ENCODE results near the gene FCN1. TPM values are rescaled to one million over a fixed set of nuclear protein-coding genes. Genes with fewer than 3 reads are reported as not detected.

Gene FCN1
- total RNA-seq, 4 donors from 2014 or later, result 1.3 to 26.0 (median 1.8) TPM

DNA sequence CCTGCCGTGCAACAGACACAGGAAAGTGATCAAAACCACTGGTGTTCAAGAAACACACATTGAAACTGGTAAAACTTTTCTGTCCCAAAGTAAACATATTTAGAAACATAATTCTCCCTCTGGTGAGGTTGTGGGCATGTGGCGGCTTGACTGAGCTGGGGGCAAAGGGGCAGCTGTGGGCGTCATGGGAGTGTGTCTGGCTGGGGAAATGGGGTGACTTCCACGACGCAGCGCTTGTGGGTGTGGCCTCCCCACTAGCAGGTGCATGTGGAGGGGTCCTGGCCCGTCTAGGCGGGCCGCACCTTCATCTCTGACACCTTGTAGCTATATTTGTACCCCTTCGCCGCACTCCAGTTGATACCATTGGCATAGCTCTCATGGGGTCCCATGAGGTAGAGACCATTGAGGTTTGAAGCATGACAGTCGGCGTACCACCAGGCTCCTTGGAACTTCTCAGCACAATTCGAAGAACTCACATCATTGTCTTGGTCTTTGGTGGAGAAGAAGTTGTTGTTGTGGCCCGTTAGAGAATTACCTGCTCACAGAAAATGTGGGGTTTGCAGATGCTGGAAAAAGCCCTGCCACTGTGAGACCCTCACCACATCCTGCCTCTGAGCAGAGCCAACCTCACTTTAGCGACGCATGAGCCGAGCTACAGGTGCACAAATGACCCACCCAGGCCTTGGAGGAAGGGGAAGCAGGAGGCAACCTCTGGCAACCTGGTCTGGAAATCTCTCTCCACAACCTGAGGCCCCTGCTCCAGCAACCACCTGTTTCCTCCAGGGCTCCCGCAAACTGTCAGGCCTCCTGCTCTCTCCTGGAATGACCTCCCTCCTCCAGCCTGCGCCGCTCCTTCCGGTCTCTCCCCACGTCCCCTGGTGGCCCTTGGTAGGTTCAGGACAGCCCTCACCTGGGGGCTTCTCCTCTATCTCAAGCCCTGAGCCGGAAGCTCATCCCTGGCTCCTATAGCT lies 7.9 kb downstream of the FCN1 start:
- no peaks in the 10 kb centered on the region for H3K36me3 ChIP-seq
- no peak overlapping the region for H3K27ac ChIP-seq (replicated peaks in 1 of 4)
- DNase-seq (ENCODE audit: extremely low spot score), result no peak
- H3K9me3 ChIP-seq, result no peaks in the 10 kb centered on the region
- WGBS, result 87% methylated on average over 24 of the region's 24 CpGs
- H3K4me3 ChIP-seq, result no peak overlapping the region
- H3K27me3 ChIP-seq, result peaks cover 0 to 45% (median 3%) of the 10 kb centered on the region in 4 donors
- intact Hi-C loops (cut with DNase I), result no loop called here
- no peaks in the 10 kb centered on the region for H3K4me1 ChIP-seq
- TF ChIP-seq POLR2A (IDR thresholded peaks at IDR 0.05; ENCODE audit: low read depth) (no peak), POLR2AphosphoS5 (IDR thresholded peaks at IDR 0.05) (no peak), EP300 (IDR thresholded peaks at IDR 0.05) (no peak)
- TF ChIP-seq, protein P1, sequence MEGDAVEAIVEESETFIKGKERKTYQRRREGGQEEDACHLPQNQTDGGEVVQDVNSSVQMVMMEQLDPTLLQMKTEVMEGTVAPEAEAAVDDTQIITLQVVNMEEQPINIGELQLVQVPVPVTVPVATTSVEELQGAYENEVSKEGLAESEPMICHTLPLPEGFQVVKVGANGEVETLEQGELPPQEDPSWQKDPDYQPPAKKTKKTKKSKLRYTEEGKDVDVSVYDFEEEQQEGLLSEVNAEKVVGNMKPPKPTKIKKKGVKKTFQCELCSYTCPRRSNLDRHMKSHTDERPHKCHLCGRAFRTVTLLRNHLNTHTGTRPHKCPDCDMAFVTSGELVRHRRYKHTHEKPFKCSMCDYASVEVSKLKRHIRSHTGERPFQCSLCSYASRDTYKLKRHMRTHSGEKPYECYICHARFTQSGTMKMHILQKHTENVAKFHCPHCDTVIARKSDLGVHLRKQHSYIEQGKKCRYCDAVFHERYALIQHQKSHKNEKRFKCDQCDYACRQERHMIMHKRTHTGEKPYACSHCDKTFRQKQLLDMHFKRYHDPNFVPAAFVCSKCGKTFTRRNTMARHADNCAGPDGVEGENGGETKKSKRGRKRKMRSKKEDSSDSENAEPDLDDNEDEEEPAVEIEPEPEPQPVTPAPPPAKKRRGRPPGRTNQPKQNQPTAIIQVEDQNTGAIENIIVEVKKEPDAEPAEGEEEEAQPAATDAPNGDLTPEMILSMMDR (IDR thresholded peaks at IDR 0.05), result no peak

- H3K9me3 ChIP-seq, result no peaks in the 10 kb centered on the region
- WGBS, result 87% methylated on average over 13 of the region's 13 CpGs
- no peak for DNase-seq (ENCODE audit: extremely low spot score)
- H3K36me3 ChIP-seq, result no peaks in the 10 kb centered on the region
- intact Hi-C loops (cut with DNase I), result no loop called here
- no peak overlapping the region for H3K4me3 ChIP-seq
- H3K27me3 ChIP-seq, result peaks cover 0 to 36% (median 3%) of the 10 kb centered on the region in 4 donors
- TF ChIP-seq, protein P1 (IDR thresholded peaks at IDR 0.05), result no peak
- no peak for TF ChIP-seq EP300 (IDR thresholded peaks at IDR 0.05)
- TF ChIP-seq POLR2A (IDR thresholded peaks at IDR 0.05; ENCODE audit: low read depth), result no peak
- no peak for TF ChIP-seq POLR2AphosphoS5 (IDR thresholded peaks at IDR 0.05)
- no peak overlapping the region for H3K27ac ChIP-seq (replicated peaks in 1 of 4)
- H3K4me1 ChIP-seq, result no peaks in the 10 kb centered on the region
These were observed 9.0 kb downstream of the FCN1 start for GRCh38 chr9:134908524-134909309.

DNA sequence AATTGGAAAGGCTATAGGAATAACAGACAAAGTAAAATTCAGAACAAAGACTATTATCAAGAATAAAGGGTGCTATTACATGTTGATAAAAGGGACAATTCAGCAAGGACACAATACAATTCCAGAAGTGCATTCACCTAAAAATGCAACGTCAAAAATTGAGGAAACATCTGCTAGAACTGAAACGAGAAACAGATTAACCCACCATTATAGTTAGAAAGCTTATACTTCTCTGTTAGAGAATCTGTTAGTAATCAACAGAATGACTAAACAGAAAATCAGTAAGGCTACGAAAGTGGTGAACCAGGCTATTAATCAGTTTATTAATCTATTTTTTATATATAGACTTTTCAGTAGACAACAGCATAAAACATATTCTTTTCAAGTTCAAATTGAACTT lies 14.8 kb downstream of the FCN1 start:
- no peak for DNase-seq (ENCODE audit: extremely low spot score)
- TF ChIP-seq, protein P1 (IDR thresholded peaks at IDR 0.05), result no peak
- no peak for TF ChIP-seq EP300 (IDR thresholded peaks at IDR 0.05)
- TF ChIP-seq POLR2A (IDR thresholded peaks at IDR 0.05; ENCODE audit: low read depth), result no peak
- no peak for TF ChIP-seq POLR2AphosphoS5 (IDR thresholded peaks at IDR 0.05)
- H3K27me3 ChIP-seq, result no peaks in the 10 kb centered on the region
- WGBS, result 40% methylated on average over 3 of the region's 3 CpGs
- H3K4me1 ChIP-seq, result peaks cover 0 to 5% (median under 1%) of the 10 kb centered on the region in 4 donors
- H3K4me3 ChIP-seq, result no peak overlapping the region
- intact Hi-C loops (cut with DNase I), result no loop called here
- no peaks in the 10 kb centered on the region for H3K9me3 ChIP-seq
- H3K27ac ChIP-seq (replicated peaks in 1 of 4), result no peak overlapping the region
- H3K36me3 ChIP-seq, result no peaks in the 10 kb centered on the region

GRCh38 chr9:134899818-134900217 lies 17.9 kb downstream of the FCN1 start:
- Histone ChIP-seq H3K36me3 (no peaks in the 10 kb centered on the region), H3K27me3 (no peaks in the 10 kb centered on the region), H3K9me3 (peaks cover 0 to 4% (median 0%) of the 10 kb centered on the region in 4 donors), H3K4me3 (no peak overlapping the region), H3K27ac (replicated peaks in 1 of 4) (no peak overlapping the region), H3K4me1 (peaks cover 27 to 33% (median 31%) of the 10 kb centered on the region in 4 donors)
- intact Hi-C loops (cut with DNase I), result no loop called here
- WGBS, result 100% methylated on average over 1 of the region's 1 CpG
- DNase-seq (ENCODE audit: extremely low spot score), result peak; percentile 55
- TF ChIP-seq EP300 (IDR thresholded peaks at IDR 0.05), result no peak

DNA sequence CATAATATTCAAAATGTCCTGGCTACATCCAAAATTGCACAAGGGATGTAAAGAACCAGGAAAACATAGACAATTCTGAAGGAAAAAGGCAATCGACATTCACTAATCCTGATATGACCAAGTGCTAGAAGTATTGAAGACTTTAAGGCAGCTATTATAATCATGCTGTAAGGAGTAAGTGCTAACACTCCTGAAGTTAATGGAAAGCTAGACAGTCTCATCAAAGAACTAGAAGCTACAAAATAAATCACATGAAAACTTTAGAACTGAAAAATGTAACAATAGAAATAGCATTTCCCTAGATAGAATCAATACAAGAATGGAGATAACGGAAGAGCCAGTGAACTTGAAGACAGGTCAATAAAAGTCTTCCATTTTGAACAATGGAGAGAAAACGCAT lies 18.5 kb downstream of the FCN1 start:
- TF ChIP-seq POLR2A (IDR thresholded peaks at IDR 0.05; ENCODE audit: low read depth), result no peak
- Histone ChIP-seq H3K27me3 (no peaks in the 10 kb centered on the region), H3K36me3 (no peaks in the 10 kb centered on the region), H3K27ac (replicated peaks in 1 of 4) (no peak overlapping the region), H3K4me1 (peaks cover 28 to 37% (median 32%) of the 10 kb centered on the region in 4 donors), H3K4me3 (no peak overlapping the region), H3K9me3 (peaks cover 0 to 9% (median 0%) of the 10 kb centered on the region in 4 donors)
- DNase-seq (ENCODE audit: extremely low spot score), result no peak
- WGBS, result 75% methylated on average over 3 of the region's 3 CpGs
- intact Hi-C loops (cut with DNase I), result no loop called here

Measured in esophagus muscularis mucosa (tissue), 4 donors.